Right lung (tissue), 5 donors: ENCODE results near the gene STIMATE. TPM values are rescaled to one million over a fixed set of nuclear protein-coding genes. Genes with fewer than 3 reads are reported as not detected.
A peak's percentile ranks its signal among the peaks of the same experiment; 100 is the strongest.

Experiments used
- DNase-seq, 2 donors: peaks; one replicate each; pipeline ENCODE4 v3.0.0-alpha.2; 2013
- polyA plus RNA-seq, 5 donors: library from polyadenylated mRNA; unstranded; fragments of 120-200 nt; gene quantifications; one replicate each; pipeline versions ENCODE4 v1.2.1 to v1.2.3, GENCODE V29; 2013; ENCODE audit warnings: inconsistent platforms in 1 of 5, low replicate concordance in 1 of 5; ENCODE audit not compliant: insufficient read length in 5 of 5, insufficient read depth in 1 of 5

STIMATE gene
- polyA plus RNA-seq, 5 donors = 13.4 to 18.6 (median 16.0) TPM

- no peak for DNase-seq
Observed at GRCh38 chr3:52872245-52872644, 25.1 kb downstream of the STIMATE start.

- no peak for DNase-seq
Observed at GRCh38 chr3:52871761-52872160, 25.6 kb downstream of the STIMATE start.

- no peak for DNase-seq
Observed at GRCh38 chr3:52870471-52870870, 26.9 kb downstream of the STIMATE start.

GRCh38 chr3:52866427-52866826 is 30.9 kb downstream of the STIMATE start:
- DNase-seq = no peak

GRCh38 chr3:52865994-52866393 is 31.4 kb downstream of the STIMATE start:
- no peak for DNase-seq

GRCh38 chr3:52860424-52860768 is 37.0 kb downstream of the STIMATE start:
- no peak for DNase-seq

- DNase-seq = no peak
Observed at GRCh38 chr3:52859686-52860423, 37.5 kb downstream of the STIMATE start.

- no peak for DNase-seq
Observed at GRCh38 chr3:52857864-52858263, 39.5 kb downstream of the STIMATE start.

- no peak for DNase-seq
Observed at GRCh38 chr3:52857133-52857532, 40.2 kb downstream of the STIMATE start.

GRCh38 chr3:52856666-52857065 is 40.7 kb downstream of the STIMATE start:
- DNase-seq = no peak

GRCh38 chr3:52854013-52854412 is 43.3 kb downstream of the STIMATE start:
- DNase-seq = no peak

- DNase-seq = no peak
Observed at GRCh38 chr3:52852419-52852818, 44.9 kb downstream of the STIMATE start.

- DNase-seq = peak in 1 of 2 donors; percentile 36
Observed at GRCh38 chr3:52851348-52851747, 46.0 kb downstream of the STIMATE start.

- no peak for DNase-seq
Observed at GRCh38 chr3:52849656-52850055, 47.7 kb downstream of the STIMATE start.

- DNase-seq = no peak
Observed at GRCh38 chr3:52848617-52849016, 48.7 kb downstream of the STIMATE start.

GRCh38 chr3:52847726-52848125 is 49.6 kb downstream of the STIMATE start:
- DNase-seq = no peak

- no peak for DNase-seq
Observed at GRCh38 chr3:52847241-52847640, 50.1 kb downstream of the STIMATE start.

- no peak for DNase-seq
Observed at GRCh38 chr3:52846432-52846965, 50.8 kb downstream of the STIMATE start.

GRCh38 chr3:52845691-52846431 is 51.5 kb downstream of the STIMATE start:
- DNase-seq = no peak

- peak; percentile 54 to 77 for DNase-seq
Observed at GRCh38 chr3:52845157-52845556, 52.2 kb downstream of the STIMATE start.

GRCh38 chr3:52844290-52844975 is 52.9 kb downstream of the STIMATE start:
- DNase-seq = no peak

GRCh38 chr3:52843881-52844280 is 53.5 kb downstream of the STIMATE start:
- DNase-seq = no peak
